Activated naive CD8-positive, alpha-beta T cell treated with anti-CD3 and anti-CD28 coated beads for 36 hours (primary cell): ENCODE results near the gene RINL. TPM values are rescaled to one million over a fixed set of nuclear protein-coding genes. Genes with fewer than 3 reads are reported as not detected.
A peak's percentile ranks its signal among the peaks of the same experiment; 100 is the strongest.

Experiments used
- DNase-seq: peaks from one replicate; pipeline ENCODE4 v3.0.0; 2021
- H3K27ac Mint-ChIP-seq: one replicate; pipeline ENCODE4 v1.8.0; 2022; ENCODE audit warnings: mild to moderate bottlenecking, moderate library complexity, mixed read lengths
- H3K27me3 Mint-ChIP-seq: one replicate; pipeline ENCODE4 v1.8.0; 2022; ENCODE audit warnings: mild to moderate bottlenecking, mixed read lengths
- H3K36me3 Mint-ChIP-seq: one replicate; pipeline ENCODE4 v1.8.0; 2021; ENCODE audit warnings: mild to moderate bottlenecking, mixed read lengths
- H3K4me1 Mint-ChIP-seq: one replicate; pipeline ENCODE4 v1.8.0; 2021; ENCODE audit warnings: mixed read lengths
- H3K4me3 Mint-ChIP-seq: one replicate; pipeline ENCODE4 v1.8.0; 2022; ENCODE audit warnings: mild to moderate bottlenecking, moderate library complexity, mixed read lengths
- H3K9me3 Mint-ChIP-seq: one replicate; pipeline ENCODE4 v1.8.0; 2022; ENCODE audit warnings: mixed read lengths
- total RNA-seq, 2 experiments: library from RNA; stranded (reverse); gene quantifications; one replicate each; pipeline ENCODE4 v1.2.3, GENCODE V29; 2021

RINL gene
- total RNA-seq, 2 experiments from 2014 or later = 74.0 to 75.0 TPM

DNA sequence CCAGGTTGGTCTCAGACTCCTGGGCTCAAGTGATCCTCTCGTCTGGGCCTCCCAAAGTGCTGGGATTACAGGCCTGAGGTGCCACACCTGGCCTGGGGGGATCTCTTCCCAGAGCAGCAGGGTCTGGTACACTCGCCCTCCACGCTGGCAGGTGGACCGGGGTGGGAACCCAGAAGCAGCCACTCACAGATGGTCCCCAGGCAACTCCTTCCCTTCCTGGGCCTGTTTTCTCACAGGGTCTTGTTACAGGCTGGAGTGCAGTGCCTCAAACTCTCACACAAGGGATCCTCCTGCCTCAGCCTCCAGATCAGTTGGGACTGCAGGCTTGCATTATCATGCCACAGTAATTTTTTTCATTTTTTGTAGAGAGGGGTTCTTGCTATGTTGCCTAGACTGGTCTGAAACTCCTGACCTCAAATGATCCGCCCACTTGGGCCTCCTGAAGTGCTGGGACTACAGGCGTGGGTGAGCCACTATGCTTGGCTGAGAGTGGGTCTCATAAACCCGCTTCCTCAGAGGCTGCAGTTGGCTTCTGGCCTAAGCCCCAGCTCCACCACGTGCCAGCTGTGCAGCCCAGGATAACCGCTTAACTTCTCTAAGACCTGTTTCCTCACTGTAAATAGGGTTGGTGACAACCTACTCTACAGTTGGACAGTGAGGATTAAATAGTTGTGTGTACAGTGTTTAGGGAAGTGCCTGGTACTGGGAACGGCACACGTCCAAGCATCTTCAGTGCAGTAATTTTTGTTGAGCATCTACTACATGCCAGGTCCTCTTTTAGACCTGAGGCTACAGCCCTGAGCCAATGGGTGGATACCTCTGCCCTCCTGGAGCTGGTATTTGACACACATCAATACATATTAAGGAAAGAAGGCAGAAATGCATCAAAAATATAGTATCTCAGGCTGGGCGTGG lies 34.8 kb upstream of the RINL start:
- peaks cover 15% of the 10 kb centered on the region for H3K36me3 Mint-ChIP-seq
- H3K4me1 Mint-ChIP-seq = peaks cover 13% of the 10 kb centered on the region
- DNase-seq = no peak
- no peaks in the 10 kb centered on the region for H3K27me3 Mint-ChIP-seq
- H3K27ac Mint-ChIP-seq = no peak overlapping the region
- peaks cover under 1% of the 10 kb centered on the region for H3K9me3 Mint-ChIP-seq
- H3K4me3 Mint-ChIP-seq = no peak overlapping the region

DNA sequence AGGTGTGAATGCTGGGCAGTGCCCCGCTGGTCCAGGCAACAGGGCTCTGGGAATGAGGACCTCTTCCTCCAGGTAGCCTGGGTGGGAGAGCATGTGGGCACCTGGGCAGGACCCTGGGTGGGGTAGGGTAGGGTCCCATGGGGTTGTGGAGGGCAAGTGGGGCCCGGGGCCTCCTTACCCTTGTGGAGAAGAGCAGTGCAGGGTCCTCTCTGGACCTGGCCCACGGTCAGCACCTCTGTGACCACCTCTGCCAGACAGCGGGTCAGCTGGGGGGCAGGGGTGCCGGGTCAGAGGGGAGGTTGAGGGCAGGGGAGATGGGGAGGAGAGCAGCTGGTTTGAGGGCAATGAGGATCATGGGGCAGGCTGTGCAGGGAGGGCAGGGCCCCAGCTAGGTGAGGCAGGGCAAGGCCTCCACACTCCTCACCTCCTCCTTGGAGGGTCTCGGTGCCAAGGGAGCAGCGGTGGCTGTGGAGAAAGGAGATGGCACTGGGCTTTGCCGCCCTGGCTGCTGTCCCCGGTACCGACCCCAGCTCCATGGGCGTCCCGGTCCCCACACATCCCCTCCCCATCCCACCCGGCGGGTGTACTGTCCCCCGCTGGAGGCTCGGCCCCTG lies 33.4 kb upstream of the RINL start:
- DNase-seq = no peak
- H3K27ac Mint-ChIP-seq = no peak overlapping the region
- H3K27me3 Mint-ChIP-seq = no peaks in the 10 kb centered on the region
- H3K4me3 Mint-ChIP-seq = no peak overlapping the region
- H3K9me3 Mint-ChIP-seq = peaks cover 4% of the 10 kb centered on the region
- peaks cover 28% of the 10 kb centered on the region for H3K36me3 Mint-ChIP-seq
- peaks cover 16% of the 10 kb centered on the region for H3K4me1 Mint-ChIP-seq

DNA sequence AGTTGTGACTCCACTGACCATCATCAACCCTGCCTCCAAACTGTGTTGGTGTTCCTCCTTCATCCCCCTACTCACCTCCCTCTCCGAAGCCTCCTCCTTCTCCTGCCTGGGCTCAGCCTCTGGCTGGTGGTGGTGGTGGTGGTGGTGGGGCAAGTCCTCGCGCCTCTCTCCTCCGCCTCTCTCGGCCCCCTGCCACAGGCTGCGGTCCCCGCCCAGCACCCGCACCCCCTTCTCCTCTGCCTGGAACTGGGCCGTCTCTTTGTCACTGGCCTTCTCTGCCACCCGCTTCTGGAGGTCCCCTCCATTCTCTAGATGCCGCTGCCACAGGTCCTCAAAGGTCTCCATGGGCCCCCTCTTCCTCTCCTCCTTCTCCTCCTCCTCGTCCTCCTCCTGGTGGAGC lies 32.4 kb upstream of the RINL start:
- H3K27me3 Mint-ChIP-seq = no peaks in the 10 kb centered on the region
- H3K4me3 Mint-ChIP-seq = no peak overlapping the region
- peaks cover 4% of the 10 kb centered on the region for H3K9me3 Mint-ChIP-seq
- H3K36me3 Mint-ChIP-seq = peaks cover 31% of the 10 kb centered on the region
- H3K4me1 Mint-ChIP-seq = peaks cover 16% of the 10 kb centered on the region
- no peak overlapping the region for H3K27ac Mint-ChIP-seq
- DNase-seq = no peak

DNA sequence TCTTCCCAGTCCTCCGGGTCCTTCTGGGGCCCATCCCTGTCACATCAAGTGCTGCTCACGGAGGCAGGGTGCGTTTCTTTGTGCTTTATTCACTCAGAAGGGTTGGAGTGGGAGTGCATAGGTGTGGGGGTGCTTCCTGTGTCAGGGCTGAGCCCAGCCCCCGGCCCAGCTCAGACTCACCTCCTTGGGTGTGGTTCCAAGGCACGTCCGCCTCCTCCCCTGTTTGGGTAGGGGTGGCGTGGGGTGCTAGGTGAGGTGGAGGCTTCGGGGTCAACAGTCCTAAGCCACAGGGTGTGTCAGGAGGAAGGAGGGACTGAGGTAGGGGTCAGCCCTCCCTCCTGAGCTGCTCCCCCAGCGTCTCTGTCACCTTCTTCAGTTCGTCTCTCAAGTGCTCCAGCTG lies 30.8 kb upstream of the RINL start:
- Mint-ChIP-seq H3K27ac (no peak overlapping the region), H3K4me1 (peaks cover 17% of the 10 kb centered on the region), H3K36me3 (peaks cover 36% of the 10 kb centered on the region), H3K4me3 (no peak overlapping the region), H3K9me3 (peaks cover 4% of the 10 kb centered on the region), H3K27me3 (no peaks in the 10 kb centered on the region)
- DNase-seq = no peak

DNA sequence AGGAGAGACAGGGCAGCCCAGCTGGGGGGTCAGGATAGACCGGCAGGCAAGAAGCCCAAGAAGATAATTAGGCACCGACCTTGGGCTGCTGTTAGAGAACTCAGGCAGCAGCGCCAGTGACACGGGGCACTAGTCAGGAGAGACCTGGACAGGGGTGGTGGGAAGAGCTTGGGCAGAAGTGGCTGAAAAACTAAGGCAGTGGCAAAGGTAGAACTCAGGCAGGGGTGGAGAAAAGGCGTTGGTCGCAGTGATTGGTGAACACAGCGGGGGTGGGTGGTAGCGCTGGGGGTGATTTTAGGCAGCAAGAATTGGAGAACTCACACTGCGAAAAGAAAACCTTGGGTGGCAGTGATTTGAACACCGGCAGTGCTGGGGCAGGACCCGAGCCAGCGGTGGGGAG lies 29.6 kb upstream of the RINL start:
- no peak for DNase-seq
- H3K4me1 Mint-ChIP-seq = peaks cover 15% of the 10 kb centered on the region
- peaks cover 38% of the 10 kb centered on the region for H3K36me3 Mint-ChIP-seq
- H3K4me3 Mint-ChIP-seq = no peak overlapping the region
- peaks cover 4% of the 10 kb centered on the region for H3K9me3 Mint-ChIP-seq
- H3K27me3 Mint-ChIP-seq = no peaks in the 10 kb centered on the region
- no peak overlapping the region for H3K27ac Mint-ChIP-seq

DNA sequence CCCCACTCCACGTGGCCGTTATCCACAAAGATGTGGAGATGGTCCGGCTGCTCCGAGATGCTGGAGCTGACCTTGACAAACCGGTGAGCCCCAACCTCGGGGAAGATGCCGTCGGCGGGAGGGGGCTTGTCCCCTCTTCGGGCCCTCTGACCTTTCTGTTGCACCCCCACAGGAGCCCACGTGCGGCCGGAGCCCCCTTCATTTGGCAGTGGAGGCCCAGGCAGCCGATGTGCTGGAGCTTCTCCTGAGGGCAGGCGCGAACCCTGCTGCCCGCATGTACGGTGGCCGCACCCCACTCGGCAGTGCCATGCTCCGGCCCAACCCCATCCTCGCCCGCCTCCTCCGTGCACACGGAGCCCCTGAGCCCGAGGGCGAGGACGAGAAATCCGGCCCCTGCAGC lies 29.2 kb upstream of the RINL start:
- Mint-ChIP-seq H3K27ac (peak overlapping the region; percentile 58), H3K4me1 (peaks cover 12% of the 10 kb centered on the region), H3K27me3 (no peaks in the 10 kb centered on the region), H3K9me3 (peaks cover 4% of the 10 kb centered on the region), H3K4me3 (no peak overlapping the region), H3K36me3 (peaks cover 39% of the 10 kb centered on the region)
- no peak for DNase-seq

DNA sequence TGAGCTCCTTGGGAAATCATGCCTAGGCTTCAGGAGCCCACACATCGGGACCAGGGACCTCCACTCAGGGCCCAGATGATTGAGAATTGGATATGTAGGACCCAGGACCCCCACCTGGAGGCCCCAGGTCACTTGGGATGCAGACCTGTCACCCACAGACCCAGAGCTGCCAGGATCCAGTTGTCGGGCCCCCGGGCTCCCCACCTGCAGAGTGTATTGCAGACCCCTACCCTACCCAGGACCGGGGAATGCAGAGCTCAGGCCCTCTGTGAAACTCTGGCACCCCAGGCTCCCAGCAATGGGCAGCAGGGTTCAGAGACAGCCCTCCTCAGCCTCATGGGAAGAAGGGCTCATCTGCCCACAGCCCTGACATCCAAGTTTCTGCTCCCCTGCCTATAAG lies 27.5 kb upstream of the RINL start:
- Mint-ChIP-seq H3K27ac (no peak overlapping the region), H3K36me3 (peaks cover 53% of the 10 kb centered on the region), H3K9me3 (peaks cover 5% of the 10 kb centered on the region), H3K27me3 (no peaks in the 10 kb centered on the region), H3K4me3 (no peak overlapping the region), H3K4me1 (peaks cover 18% of the 10 kb centered on the region)
- DNase-seq = no peak

DNA sequence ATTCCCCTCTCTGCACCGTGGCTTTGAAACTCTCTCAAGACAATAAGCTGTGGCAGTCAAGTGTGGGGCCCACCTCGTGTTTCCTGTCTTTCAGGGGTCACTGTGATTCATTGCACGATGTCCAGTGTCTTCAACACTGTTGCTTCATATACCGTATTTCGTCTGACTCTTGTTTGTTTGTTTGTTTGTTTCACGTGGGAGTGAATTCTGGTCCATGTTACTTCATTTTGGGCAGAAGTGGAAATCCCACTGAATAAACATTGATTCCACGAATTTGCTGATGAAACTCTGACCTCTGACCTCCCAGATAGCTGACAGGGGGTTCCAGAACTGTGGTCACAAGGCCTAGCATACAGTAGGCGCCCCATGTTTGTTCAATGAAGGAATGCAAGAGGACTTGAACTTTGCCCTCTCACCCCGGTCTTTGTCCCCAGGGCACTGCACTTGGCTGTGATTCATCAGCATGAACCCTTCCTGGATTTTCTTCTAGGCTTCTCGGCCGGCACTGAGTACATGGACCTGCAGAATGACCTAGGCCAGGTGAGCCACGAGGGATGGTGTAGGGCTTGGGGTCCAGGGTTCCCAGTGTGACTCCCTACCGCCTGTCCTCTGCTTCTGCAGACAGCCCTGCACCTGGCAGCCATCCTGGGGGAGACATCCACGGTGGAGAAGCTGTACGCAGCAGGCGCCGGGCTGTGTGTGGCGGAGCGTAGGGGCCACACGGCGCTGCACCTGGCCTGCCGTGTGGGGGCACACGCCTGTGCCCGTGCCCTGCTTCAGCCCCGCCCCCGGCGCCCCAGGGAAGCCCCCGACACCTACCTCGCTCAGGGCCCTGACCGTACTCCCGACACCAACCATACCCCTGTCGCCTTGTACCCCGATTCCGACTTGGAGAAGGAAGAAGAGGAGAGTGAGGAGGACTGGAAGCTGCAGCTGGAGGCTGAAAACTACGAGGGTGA lies 26.8 kb upstream of the RINL start:
- Mint-ChIP-seq H3K27ac (no peak overlapping the region), H3K9me3 (peaks cover 5% of the 10 kb centered on the region), H3K36me3 (peaks cover 53% of the 10 kb centered on the region), H3K4me1 (peaks cover 18% of the 10 kb centered on the region), H3K4me3 (no peak overlapping the region), H3K27me3 (no peaks in the 10 kb centered on the region)
- no peak for DNase-seq

DNA sequence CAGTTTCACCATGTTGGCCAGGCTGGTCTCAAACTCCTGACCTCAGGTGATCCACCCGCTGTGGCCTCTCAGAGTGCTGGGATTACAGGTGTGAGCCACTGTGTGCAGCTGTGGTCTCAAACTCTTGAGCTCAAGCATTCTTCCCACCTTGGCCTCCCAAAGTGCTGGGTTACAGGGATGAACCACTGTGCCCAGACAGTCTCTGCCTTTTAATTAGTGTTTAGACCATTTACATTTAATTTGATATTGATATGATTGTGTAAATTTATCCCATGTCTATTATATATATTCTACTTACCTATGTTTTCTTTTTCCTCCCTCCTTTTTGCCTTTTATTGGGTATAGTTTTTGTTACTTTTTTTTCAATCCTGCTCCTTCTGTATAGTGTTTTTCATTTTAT lies 23.6 kb upstream of the RINL start:
- Mint-ChIP-seq H3K9me3 (peaks cover 2% of the 10 kb centered on the region), H3K27ac (no peak overlapping the region), H3K4me1 (peaks cover 26% of the 10 kb centered on the region), H3K4me3 (peak overlapping the region; percentile 74), H3K27me3 (no peaks in the 10 kb centered on the region), H3K36me3 (peaks cover 32% of the 10 kb centered on the region)
- DNase-seq = no peak

DNA sequence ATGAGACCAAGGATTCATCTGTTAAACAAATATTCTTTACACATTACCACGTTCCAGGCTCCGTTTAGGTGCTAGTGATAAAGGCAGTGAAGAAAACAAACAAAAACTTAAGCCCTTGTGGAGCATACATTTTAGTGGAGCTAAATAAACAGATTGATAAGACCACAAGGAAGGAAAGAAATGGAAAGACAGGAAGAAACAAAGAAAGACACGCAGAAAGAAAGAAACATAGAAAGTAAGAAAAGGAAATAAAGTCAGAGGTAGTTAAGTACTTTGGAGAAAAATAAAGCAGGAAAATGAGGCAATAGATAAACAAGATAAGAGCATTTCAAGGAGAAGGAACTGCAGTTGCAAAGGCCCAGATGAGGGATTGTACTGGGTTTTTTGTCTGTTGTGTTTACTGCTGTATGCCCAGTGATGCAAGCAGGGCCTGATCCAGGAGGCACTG lies 22.7 kb upstream of the RINL start:
- no peak for DNase-seq
- Mint-ChIP-seq H3K27me3 (no peaks in the 10 kb centered on the region), H3K36me3 (peaks cover 27% of the 10 kb centered on the region), H3K4me3 (peak overlapping the region; percentile 96), H3K4me1 (peaks cover 26% of the 10 kb centered on the region), H3K9me3 (peaks cover 2% of the 10 kb centered on the region), H3K27ac (peak overlapping the region; percentile 93)

DNA sequence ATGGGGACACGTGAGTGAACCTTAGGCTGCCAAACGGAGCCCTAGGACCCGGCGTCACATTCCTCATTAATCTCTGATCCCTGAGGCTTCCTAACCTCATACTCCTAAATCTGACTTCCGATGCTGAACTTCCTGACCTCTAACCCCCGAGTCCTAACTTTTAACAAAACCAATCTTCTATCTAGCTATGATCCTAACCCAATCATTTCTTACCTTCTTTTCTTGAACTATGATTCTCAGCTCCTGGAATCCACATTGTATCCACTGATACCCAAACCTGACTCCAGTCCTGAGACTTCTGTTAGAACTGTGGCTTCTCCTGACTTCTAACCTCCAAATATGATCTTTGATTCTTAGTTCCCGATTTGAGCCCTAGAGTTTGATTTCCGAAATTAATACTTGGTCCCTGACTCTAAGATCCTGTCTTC lies 22.1 kb upstream of the RINL start:
- H3K9me3 Mint-ChIP-seq = peaks cover 2% of the 10 kb centered on the region
- peak overlapping the region; percentile 93 for H3K27ac Mint-ChIP-seq
- peak overlapping the region; percentile 96 for H3K4me3 Mint-ChIP-seq
- DNase-seq = no peak
- H3K4me1 Mint-ChIP-seq = peaks cover 26% of the 10 kb centered on the region
- no peaks in the 10 kb centered on the region for H3K27me3 Mint-ChIP-seq
- H3K36me3 Mint-ChIP-seq = peaks cover 24% of the 10 kb centered on the region

DNA sequence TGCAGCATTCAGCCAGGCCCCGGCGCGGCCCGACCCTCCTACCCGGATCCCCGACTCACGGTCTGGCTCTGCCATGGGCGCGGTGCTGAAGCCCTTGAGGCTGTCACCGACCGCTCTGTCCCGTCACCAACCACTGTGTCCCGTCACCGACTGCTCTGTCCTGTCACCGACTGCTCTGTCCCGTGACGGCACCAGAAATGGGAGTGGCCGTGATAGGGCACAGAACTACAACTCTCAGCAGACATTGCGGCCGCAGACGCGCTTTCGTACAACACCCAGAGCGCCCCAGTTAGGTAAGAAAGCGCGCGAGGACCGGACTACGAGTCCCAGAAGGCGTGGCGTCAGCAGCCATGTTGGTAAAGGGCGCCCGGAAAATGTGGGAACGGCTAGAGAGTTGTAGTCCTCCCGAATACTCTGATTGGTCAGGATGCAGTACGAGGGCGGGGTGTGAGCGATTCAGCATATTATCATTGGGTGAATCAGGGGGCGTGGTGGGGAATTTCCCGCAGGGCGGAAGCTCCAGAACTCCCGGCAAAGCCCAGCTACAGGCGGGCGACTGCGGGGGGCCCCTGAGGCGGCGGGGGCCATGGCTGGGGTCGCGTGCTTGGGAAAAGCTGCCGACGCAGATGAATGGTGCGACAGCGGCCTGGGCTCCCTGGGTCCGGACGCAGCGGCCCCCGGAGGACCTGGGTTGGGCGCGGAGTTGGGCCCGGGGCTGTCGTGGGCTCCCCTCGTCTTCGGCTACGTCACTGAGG lies 21.5 kb upstream of the RINL start, which contains the start of the genes NFKBIB and SIRT2:
TSS of gene NFKBIB (plus strand) at position 523 of the 755 bp plus-strand sequence. CDS start at position 587, 64 bp downstream.
TSS of gene SIRT2 (minus strand) at position 172 of the 755 bp plus-strand sequence. CDS start at position 75, 97 bp downstream.
- H3K9me3 Mint-ChIP-seq = peaks cover 2% of the 10 kb centered on the region
- DNase-seq = peak; percentile 99
- H3K4me1 Mint-ChIP-seq = peaks cover 26% of the 10 kb centered on the region
- peaks cover 23% of the 10 kb centered on the region for H3K36me3 Mint-ChIP-seq
- H3K4me3 Mint-ChIP-seq = peak within 1 kb of the TSS; percentile 96
- no peaks in the 10 kb centered on the region for H3K27me3 Mint-ChIP-seq
- H3K27ac Mint-ChIP-seq = peak within 1 kb of the TSS; percentile 93

DNA sequence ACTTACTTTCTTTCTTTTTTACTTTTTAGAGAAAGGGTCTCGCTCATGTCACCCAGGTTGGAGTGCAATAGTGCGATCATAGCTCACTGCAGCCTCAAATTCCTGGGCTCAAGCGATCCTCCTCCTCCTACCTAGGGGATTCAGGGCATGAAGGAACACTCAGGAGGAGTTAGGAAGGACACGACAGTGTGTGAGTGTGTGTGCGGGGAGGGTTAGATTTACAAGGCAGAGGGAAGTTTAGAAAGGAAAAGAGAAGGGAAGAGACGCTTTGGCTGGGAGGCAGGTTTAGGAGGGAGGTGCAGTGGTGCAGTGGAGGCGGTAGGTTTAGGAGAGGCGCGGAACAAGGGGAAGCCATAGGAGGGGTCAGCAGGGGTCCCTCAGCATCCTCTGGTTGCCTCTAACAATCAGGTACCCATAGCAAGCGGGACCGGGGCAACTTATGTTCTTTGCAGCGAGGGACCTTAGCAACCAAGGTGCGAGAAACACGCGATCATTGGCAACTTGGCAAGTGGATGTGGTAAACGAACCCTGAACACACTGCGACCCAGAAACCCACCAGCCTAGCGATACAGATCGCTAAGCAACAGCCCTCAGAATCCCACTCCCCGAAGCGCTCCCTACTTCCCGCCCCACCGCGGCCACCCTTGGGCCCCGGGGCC lies 20.8 kb upstream of the RINL start:
- DNase-seq = no peak
- H3K36me3 Mint-ChIP-seq = peaks cover 19% of the 10 kb centered on the region
- peak overlapping the region; percentile 93 for H3K27ac Mint-ChIP-seq
- H3K27me3 Mint-ChIP-seq = no peaks in the 10 kb centered on the region
- H3K4me1 Mint-ChIP-seq = peaks cover 24% of the 10 kb centered on the region
- peak overlapping the region; percentile 96 for H3K4me3 Mint-ChIP-seq
- H3K9me3 Mint-ChIP-seq = peaks cover 2% of the 10 kb centered on the region
